SK-N-MC (cell line): Measurements from ENCODE around the gene DMRT3.
"Not testable (repeated sequence)": the region's sequence is repeated elsewhere in the genome, so short reads cannot be mapped to it uniquely, and the experiment has no call there.

Experiments
- DNase-seq: peaks from one replicate; pipeline ENCODE4 v3.0.0-alpha.2; 2011; ENCODE audit warnings: low read depth, low spot score
- H3K27ac ChIP-seq: fragments of 200-600 bp; sonication (generic); 2 replicates; pipeline ENCODE4 v1.5.1; 2016; ENCODE audit warnings: mixed run types
- H3K36me3 ChIP-seq: fragments of 200-600 bp; sonication (generic); 2 replicates; pipeline ENCODE4 v1.6.1; 2017; ENCODE audit warnings: antibody characterized with exemption, low read length, mixed read lengths; ENCODE audit not compliant: insufficient read depth
- H3K4me3 ChIP-seq: fragments of 200-600 bp; sonication (generic); 2 replicates; pipeline ENCODE4 v1.5.1; 2016
- H3K9ac ChIP-seq: fragments of 200-600 bp; sonication (generic); 2 replicates; pipeline ENCODE4 v1.8.0; 2017; ENCODE audit warnings: mixed run types, mixed read lengths; ENCODE audit not compliant: insufficient read length
- H3K9me3 ChIP-seq: fragments of 200-600 bp; sonication (generic); 2 replicates; pipeline ENCODE4 v1.6.1; 2017; ENCODE audit warnings: low read depth, mild to moderate bottlenecking, antibody characterized with exemption, low read length, moderate library complexity, mixed read lengths
- EZH2 ChIP-seq: fragments of 200-600 bp; sonication (generic); IDR thresholded peaks from one replicate; pipeline ENCODE4 v1.6.1; 2017; ENCODE audit warnings: antibody characterized with exemption
- FOXP2 ChIP-seq: optimal IDR thresholded peaks from 2 replicates; pipeline ENCODE3; 2011; ENCODE audit warnings: mild to moderate bottlenecking, moderate library complexity; ENCODE audit not compliant: insufficient read depth; ENCODE audit errors: extremely low read length, control extremely low read depth
- POLR2AphosphoS5 ChIP-seq: IDR thresholded peaks from 2 replicates; pipeline ENCODE4 v1.6.1; 2012; ENCODE audit warnings: mild to moderate bottlenecking, low read depth, low read length, borderline replicate concordance

Gene DMRT3

DNA sequence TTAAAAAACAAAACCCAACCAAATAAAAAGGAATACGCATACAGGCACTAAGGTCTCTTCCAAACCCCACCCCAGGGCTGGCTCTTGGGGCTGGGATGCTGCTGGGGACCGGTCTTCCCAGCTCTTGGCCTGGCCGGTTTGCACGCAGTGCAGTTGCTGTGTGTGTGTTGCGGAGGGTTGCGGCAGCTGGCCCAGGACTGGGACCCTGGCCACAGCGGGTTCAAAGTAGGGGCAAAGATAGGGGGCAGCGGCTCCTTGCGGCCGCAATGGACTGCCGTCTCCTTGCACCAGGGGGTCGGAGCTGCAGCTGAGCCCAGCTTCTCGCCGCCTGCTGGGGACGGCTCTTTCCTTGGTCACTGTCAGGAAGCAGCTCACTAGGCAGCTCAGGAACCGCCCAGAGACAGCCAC, 5.0 kb downstream of the DMRT3 start:
- TF ChIP-seq EZH2: no peak
- TF ChIP-seq POLR2AphosphoS5: no peak
- no peak for TF ChIP-seq FOXP2
- H3K9me3 ChIP-seq: no peaks in the 10 kb centered on the region
- H3K9ac ChIP-seq: no peak overlapping the region

DNA sequence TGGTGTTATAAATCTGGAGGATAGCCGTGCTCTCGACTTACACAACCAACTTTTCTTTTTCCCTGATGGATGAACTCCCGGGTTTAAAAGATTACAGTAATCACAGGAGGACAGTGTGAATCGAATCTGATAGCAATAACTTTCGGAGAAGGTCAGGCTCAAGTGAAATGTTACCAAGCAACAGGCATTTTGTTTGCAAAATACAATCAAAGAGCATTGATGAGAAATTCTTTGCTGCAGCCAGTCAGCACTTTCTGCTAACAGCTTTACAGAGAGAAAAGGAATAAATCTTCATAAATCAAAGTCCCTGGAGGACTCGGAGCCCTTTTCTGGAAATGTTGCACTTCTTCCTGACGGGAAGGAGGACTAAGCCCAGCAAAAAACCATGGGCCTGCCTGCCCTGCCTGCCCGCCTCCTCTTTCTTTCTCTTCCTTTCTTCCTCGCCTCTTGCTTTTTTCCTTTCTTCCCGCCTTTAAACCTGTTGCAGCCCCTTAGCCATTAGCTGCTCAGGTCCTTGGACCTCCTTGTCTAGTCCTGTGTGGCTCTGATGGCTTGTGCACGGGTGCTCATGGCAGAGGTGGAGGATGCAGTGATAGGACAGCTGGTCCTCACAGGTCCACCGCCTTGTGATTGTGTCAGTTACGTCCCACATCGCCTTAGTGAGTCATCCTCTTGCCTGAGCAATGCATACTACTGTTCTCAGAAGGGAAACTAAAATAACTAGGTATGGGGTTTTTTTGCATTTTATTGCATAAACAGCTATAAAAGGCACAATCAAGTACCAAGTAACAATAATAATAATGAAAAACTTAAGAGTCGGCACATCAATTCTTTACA, 6.2 kb downstream of the DMRT3 start:
- no peaks in the 10 kb centered on the region for H3K36me3 ChIP-seq
- no peak for DNase-seq
- H3K4me3 ChIP-seq: no peak overlapping the region
- no peak overlapping the region for H3K27ac ChIP-seq
- TF ChIP-seq FOXP2 (no peak), POLR2AphosphoS5 (no peak), EZH2 (no peak)
- no peaks in the 10 kb centered on the region for H3K9me3 ChIP-seq
- H3K9ac ChIP-seq: no peak overlapping the region

More for the DNA sequence above, 5.0 kb downstream of the DMRT3 start:
- DNase-seq: no peak
- Histone ChIP-seq H3K4me3 (no peak overlapping the region), H3K27ac (no peak overlapping the region), H3K36me3 (no peaks in the 10 kb centered on the region)

DNA sequence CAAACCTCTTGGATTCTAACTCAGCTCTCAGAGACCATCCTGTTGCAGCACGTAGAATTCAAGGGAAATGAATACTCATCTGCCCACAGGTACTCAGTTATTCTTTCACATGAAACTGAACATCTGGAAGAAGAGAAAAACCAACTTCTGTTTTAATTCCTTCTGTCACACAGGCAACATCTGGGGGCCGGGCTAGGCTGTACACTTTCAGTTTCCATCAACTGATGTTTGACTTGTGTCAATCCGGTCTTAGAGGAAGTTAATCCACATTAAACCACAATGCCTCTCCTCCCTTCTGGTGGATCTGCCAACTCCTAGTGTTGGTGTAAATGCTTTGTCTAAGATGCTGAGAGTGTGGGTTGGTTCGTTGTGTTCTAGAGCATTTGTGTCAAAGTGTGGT, 17.6 kb downstream of the DMRT3 start:
- H3K36me3 ChIP-seq: no peaks in the 10 kb centered on the region
- H3K27ac ChIP-seq: no peak overlapping the region
- no peak for DNase-seq
- TF ChIP-seq FOXP2: no peak
- TF ChIP-seq EZH2: no peak
- no peak for TF ChIP-seq POLR2AphosphoS5
- no peak overlapping the region for H3K9ac ChIP-seq
- H3K9me3 ChIP-seq: no peaks in the 10 kb centered on the region; the same call in 1 of the 2 replicates
- H3K4me3 ChIP-seq: no peak overlapping the region

GRCh38 chr9:995192-995591, 18.7 kb downstream of the DMRT3 start:
- Histone ChIP-seq H3K4me3 (no peak overlapping the region), H3K36me3 (no peaks in the 10 kb centered on the region), H3K27ac (no peak overlapping the region), H3K9me3 (no peaks in the 10 kb centered on the region; the same call in 1 of the 2 replicates), H3K9ac (no peak overlapping the region)
- TF ChIP-seq EZH2: no peak
- no peak for TF ChIP-seq POLR2AphosphoS5
- TF ChIP-seq FOXP2: no peak
- no peak for DNase-seq

GRCh38 chr9:995781-996180, 19.3 kb downstream of the DMRT3 start:
- Histone ChIP-seq H3K27ac (no peak overlapping the region), H3K36me3 (no peaks in the 10 kb centered on the region), H3K4me3 (no peak overlapping the region), H3K9ac (no peak overlapping the region), H3K9me3 (no peaks in the 10 kb centered on the region; the same call in 1 of the 2 replicates)
- DNase-seq: no peak
- TF ChIP-seq EZH2 (no peak), FOXP2 (no peak), POLR2AphosphoS5 (no peak)

DNA sequence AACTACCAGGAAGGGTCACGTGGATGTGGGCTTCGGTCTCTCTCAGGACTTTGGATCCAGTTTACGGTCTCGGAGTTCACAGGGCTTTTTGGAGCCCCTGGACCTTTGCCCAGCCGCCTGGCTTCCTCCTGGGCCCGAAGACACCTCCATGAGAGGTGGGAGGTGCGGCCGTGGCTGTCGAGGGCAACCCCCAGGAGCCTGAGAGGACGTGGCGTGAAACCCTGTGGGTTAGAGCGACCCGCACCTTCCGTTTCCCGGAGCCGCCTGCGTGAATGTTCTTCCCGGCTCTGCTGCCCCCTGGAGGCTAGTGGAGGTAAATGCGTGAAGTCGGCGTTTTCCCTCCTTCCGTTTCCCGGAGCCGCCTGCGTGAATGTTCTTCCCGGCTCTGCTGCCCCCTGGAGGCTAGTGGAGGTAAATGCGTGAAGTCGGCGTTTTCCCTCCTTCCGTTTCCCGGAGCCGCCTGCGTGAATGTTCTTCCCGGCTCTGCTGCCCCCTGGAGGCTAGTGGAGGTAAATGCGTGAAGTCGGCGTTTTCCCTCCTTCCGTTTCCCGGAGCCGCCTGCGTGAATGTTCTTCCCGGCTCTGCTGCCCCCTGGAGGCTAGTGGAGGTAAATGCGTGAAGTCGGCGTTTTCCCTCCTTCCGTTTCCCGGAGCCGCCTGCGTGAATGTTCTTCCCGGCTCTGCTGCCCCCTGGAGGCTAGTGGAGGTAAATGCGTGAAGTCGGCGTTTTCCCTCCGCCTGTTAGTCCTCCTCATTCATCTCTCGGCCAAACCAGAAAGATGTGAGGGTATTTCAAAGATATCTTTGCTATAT, 22.1 kb downstream of the DMRT3 start:
- not testable (repeated sequence) for H3K9ac ChIP-seq, H3K9me3 ChIP-seq, H3K4me3 ChIP-seq

DNA sequence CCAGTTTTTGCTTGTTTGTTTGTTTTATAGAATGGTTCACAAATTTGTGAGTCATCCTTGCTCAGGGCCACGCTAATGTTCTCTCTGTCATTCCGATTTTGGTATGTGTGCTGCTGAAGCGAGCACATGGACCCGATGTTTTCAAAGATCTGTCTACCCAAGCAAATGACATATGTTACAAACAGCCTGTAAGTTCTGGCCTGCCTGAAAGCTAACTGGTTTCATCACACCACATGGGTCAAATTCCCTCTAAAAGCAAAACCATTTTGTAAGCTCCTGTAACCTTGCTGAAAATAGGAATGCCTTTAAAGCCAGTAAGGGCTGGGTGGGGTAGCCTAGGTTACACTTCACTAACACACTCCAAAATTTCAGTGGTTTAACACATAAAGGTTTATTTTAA, 25.4 kb downstream of the DMRT3 start:
- DNase-seq: no peak
- H3K36me3 ChIP-seq: no peaks in the 10 kb centered on the region
- no peak overlapping the region for H3K9ac ChIP-seq
- no peak overlapping the region for H3K27ac ChIP-seq
- H3K9me3 ChIP-seq: no peaks in the 10 kb centered on the region; the same call in 1 of the 2 replicates
- no peak overlapping the region for H3K4me3 ChIP-seq
- TF ChIP-seq FOXP2: no peak
- no peak for TF ChIP-seq POLR2AphosphoS5
- TF ChIP-seq EZH2: no peak

More for the DNA sequence above, 22.1 kb downstream of the DMRT3 start:
- not testable (repeated sequence) for DNase-seq, H3K36me3 ChIP-seq, H3K27ac ChIP-seq

- no peaks in the 10 kb centered on the region; the same call in 1 of the 2 replicates for H3K9me3 ChIP-seq
- H3K9ac ChIP-seq: no peak overlapping the region
- TF ChIP-seq EZH2 (no peak), POLR2AphosphoS5 (no peak), FOXP2 (no peak)
- H3K36me3 ChIP-seq: no peaks in the 10 kb centered on the region
- no peak for DNase-seq
- no peak overlapping the region for H3K4me3 ChIP-seq
- H3K27ac ChIP-seq: no peak overlapping the region
These were observed 26.2 kb downstream of the DMRT3 start for GRCh38 chr9:1002678-1003077.
